ENCODE data around the gene RPL27.
"Not testable (repeated sequence)": the region's sequence is repeated elsewhere in the genome, so short reads cannot be mapped to it uniquely, and the experiment has no call there.

RPL27 gene

GRCh38 chr17:42997984-42998938, at the start of gene RPL27:
Gene RPL27 (plus strand): TSS chr17:42998419. CDS start chr17:42998751, 332 bp downstream.
- DNase-seq (ENCODE audit: low read depth in 2 of 2): peak; percentile 94 to 98

- DNase-seq (ENCODE audit: low read depth in 2 of 2): no peak
Observed at GRCh38 chr17:42950044-42950783, 48.0 kb upstream of the RPL27 start.

GRCh38 chr17:42953669-42954068, 44.5 kb upstream of the RPL27 start:
- DNase-seq (ENCODE audit: low read depth in 2 of 2): no peak

- peak; percentile 81 to 83 for DNase-seq (ENCODE audit: low read depth in 2 of 2)
Observed at GRCh38 chr17:42964161-42964932, 33.9 kb upstream of the RPL27 start, which contains the start of gene AARSD1. Gene AARSD1 (minus strand): TSS chr17:42964454. CDS start chr17:42964440, 14 bp downstream.

- DNase-seq (ENCODE audit: low read depth in 2 of 2): no peak
Observed at GRCh38 chr17:42967925-42968324, 30.3 kb upstream of the RPL27 start.

- DNase-seq (ENCODE audit: low read depth in 2 of 2): no peak
Observed at GRCh38 chr17:42969001-42969581, 29.1 kb upstream of the RPL27 start.

- no peak for DNase-seq (ENCODE audit: low read depth in 2 of 2)
Observed at GRCh38 chr17:42971589-42971988, 26.6 kb upstream of the RPL27 start.

GRCh38 chr17:42973323-42973722, 24.9 kb upstream of the RPL27 start:
- not testable (repeated sequence) for DNase-seq (ENCODE audit: low read depth in 2 of 2)

GRCh38 chr17:42975265-42975664, 23.0 kb upstream of the RPL27 start:
- no peak for DNase-seq (ENCODE audit: low read depth in 2 of 2)

GRCh38 chr17:42975701-42976100, 22.5 kb upstream of the RPL27 start:
- not testable (repeated sequence) for DNase-seq (ENCODE audit: low read depth in 2 of 2)

GRCh38 chr17:42979511-42980273, 18.5 kb upstream of the RPL27 start, which contains the start of gene PTGES3L:
Gene PTGES3L (minus strand): TSS chr17:42980080. CDS start chr17:42980053, 27 bp downstream.
- DNase-seq (ENCODE audit: low read depth in 2 of 2): peak in 1 of 2 donors; percentile 10

- peak; percentile 83 to 92 for DNase-seq (ENCODE audit: low read depth in 2 of 2)
Observed at GRCh38 chr17:42980274-42980765, 17.9 kb upstream of the RPL27 start, which contains the start of gene RUNDC1. Gene RUNDC1 (plus strand): TSS chr17:42980565. CDS start chr17:42980577, 12 bp downstream.

- DNase-seq (ENCODE audit: low read depth in 2 of 2): peak; percentile 29 to 48
Observed at GRCh38 chr17:42980766-42981397, 17.3 kb upstream of the RPL27 start.

GRCh38 chr17:42982266-42982665, 16.0 kb upstream of the RPL27 start:
- DNase-seq (ENCODE audit: low read depth in 2 of 2): no peak

GRCh38 chr17:42985225-42985624, 13.0 kb upstream of the RPL27 start:
- no peak for DNase-seq (ENCODE audit: low read depth in 2 of 2)

GRCh38 chr17:42989141-42989540, 9.1 kb upstream of the RPL27 start:
- DNase-seq (ENCODE audit: low read depth in 2 of 2): no peak

GRCh38 chr17:42989726-42990652, 8.2 kb upstream of the RPL27 start:
- DNase-seq (ENCODE audit: low read depth in 2 of 2): no peak

- DNase-seq (ENCODE audit: low read depth in 2 of 2): no peak
Observed at GRCh38 chr17:42991471-42991870, 6.7 kb upstream of the RPL27 start.

- DNase-seq (ENCODE audit: low read depth in 2 of 2): no peak
Observed at GRCh38 chr17:42992872-42993271, 5.3 kb upstream of the RPL27 start.

Measured in stimulated activated CD8-positive, alpha-beta memory T cell treated with anti-CD3 and anti-CD28 coated beads, Interleukin-7, amount 100 ng/mL, for 4 hours (primary cell).